CD14-positive monocyte (primary cell): ENCODE results near the gene DGKH. TPM values are rescaled to one million over a fixed set of nuclear protein-coding genes. Genes with fewer than 3 reads are reported as not detected.

Experiments used
- DNase-seq, 3 donors: peaks; one replicate each; pipeline ENCODE4 v3.0.0-alpha.2; 2011 to 2022
- H2AFZ ChIP-seq: 2 replicates; pipeline ENCODE4 v1.6.0; 2012; ENCODE audit warnings: mild to moderate bottlenecking, low read depth, low read length, inconsistent platforms; ENCODE audit not compliant: insufficient read depth, poor library complexity, severe bottlenecking
- H3K27ac ChIP-seq, 2 donors: 1 replicate in 1 of 2; 2 replicates in 1 of 2; pipeline ENCODE4 v1.5.1; 2012 to 2013; ENCODE audit warnings: low read length in 2 of 2, control low read depth in 1 of 2, inconsistent platforms in 1 of 2, low read depth in 1 of 2, mild to moderate bottlenecking in 1 of 2
- H3K27me3 ChIP-seq, 2 donors: one replicate each; pipeline versions ENCODE4 v1.6.0 to v1.6.1; 2011 to 2013; ENCODE audit warnings: low read length in 2 of 2; ENCODE audit not compliant: control insufficient read depth in 2 of 2, insufficient read depth in 2 of 2
- H3K36me3 ChIP-seq, 2 donors: replicated peaks in 1 of 2; 1 replicate in 1 of 2; 2 replicates in 1 of 2; pipeline versions ENCODE4 v1.5.1 to v1.6.1; 2012 to 2013; ENCODE audit warnings: low read length in 2 of 2, control low read depth in 1 of 2, inconsistent platforms in 1 of 2, mild to moderate bottlenecking in 1 of 2; ENCODE audit not compliant: insufficient read depth in 2 of 2, control insufficient read depth in 1 of 2
- H3K4me1 ChIP-seq, 2 donors: 1 replicate in 1 of 2; 2 replicates in 1 of 2; pipeline versions ENCODE4 v1.5.1 to v1.6.1; 2012 to 2013; ENCODE audit warnings: low read length in 2 of 2, control low read depth in 1 of 2, inconsistent platforms in 1 of 2, mild to moderate bottlenecking in 1 of 2, moderate library complexity in 1 of 2; ENCODE audit not compliant: insufficient read depth in 2 of 2, control insufficient read depth in 1 of 2
- H3K4me2 ChIP-seq: replicated peaks from 2 replicates; pipeline ENCODE3; 2012; ENCODE audit warnings: low read length, moderate library complexity, mild to moderate bottlenecking; ENCODE audit not compliant: poor library complexity, severe bottlenecking; ENCODE audit errors: extremely low read depth
- H3K4me3 ChIP-seq, 3 experiments: fragments of 200-600 bp in 1 of 3; sonication (generic) in 1 of 3; replicated peaks in 1 of 3; 1 replicate in 2 of 3; 2 replicates in 1 of 3; pipeline ENCODE4 v1.5.1; 2011 to 2013; ENCODE audit warnings: low read length in 3 of 3, mild to moderate bottlenecking in 3 of 3, control low read depth in 2 of 3, low read depth in 2 of 3, inconsistent platforms in 1 of 3, moderate library complexity in 1 of 3
- H3K79me2 ChIP-seq: 2 replicates; pipeline ENCODE4 v1.6.0; 2012; ENCODE audit warnings: mild to moderate bottlenecking, control low read depth, inconsistent platforms, low read length, moderate library complexity; ENCODE audit not compliant: insufficient read depth
- H3K9ac ChIP-seq: 2 replicates; pipeline ENCODE4 v1.6.0; 2017; ENCODE audit warnings: low read length, mild to moderate bottlenecking; ENCODE audit not compliant: insufficient read depth, poor library complexity, severe bottlenecking
- H3K9me3 ChIP-seq, 2 donors: replicated peaks in 1 of 2; 1 replicate in 1 of 2; 2 replicates in 1 of 2; pipeline versions ENCODE4 v1.5.1 to v1.6.1; 2012 to 2013; ENCODE audit warnings: low read length in 2 of 2, control low read depth in 1 of 2; ENCODE audit not compliant: control insufficient read depth in 1 of 2, insufficient read depth in 1 of 2
- H4K20me1 ChIP-seq: 2 replicates; pipeline ENCODE4 v1.6.0; 2012; ENCODE audit warnings: mild to moderate bottlenecking, low read length, control low read depth, moderate library complexity; ENCODE audit not compliant: insufficient read depth
- H3K27ac Mint-ChIP-seq, 7 donors: one replicate each; pipeline ENCODE4 v1.8.0; 2020; ENCODE audit warnings: mild to moderate bottlenecking in 7 of 7, mixed read lengths in 7 of 7, moderate library complexity in 6 of 7, inconsistent platforms in 2 of 7
- H3K27me3 Mint-ChIP-seq, 3 donors: one replicate each; pipeline ENCODE4 v1.8.0; 2021 to 2022; ENCODE audit warnings: low read depth in 3 of 3, mild to moderate bottlenecking in 3 of 3, mixed read lengths in 3 of 3, moderate library complexity in 3 of 3, inconsistent platforms in 1 of 3
- H3K36me3 Mint-ChIP-seq, 2 donors: one replicate each; pipeline ENCODE4 v1.8.0; 2020; ENCODE audit warnings: mixed read lengths in 2 of 2, inconsistent platforms in 1 of 2, mild to moderate bottlenecking in 1 of 2
- H3K4me1 Mint-ChIP-seq: one replicate; pipeline ENCODE4 v1.8.0; 2020; ENCODE audit warnings: mild to moderate bottlenecking, mixed read lengths
- H3K4me3 Mint-ChIP-seq, 2 donors: one replicate each; pipeline ENCODE4 v1.8.0; 2020; ENCODE audit warnings: mild to moderate bottlenecking in 2 of 2, mixed read lengths in 2 of 2, moderate library complexity in 1 of 2
- H3K9me3 Mint-ChIP-seq, 7 donors: one replicate each; pipeline ENCODE4 v1.8.0; 2020 to 2022; ENCODE audit warnings: mixed read lengths in 7 of 7, mild to moderate bottlenecking in 6 of 7, moderate library complexity in 6 of 7, inconsistent platforms in 2 of 7
- WGBS: methylation state at CpG from one replicate; pipeline ENCODE4 v1.1.5; 2013; ENCODE audit warnings: missing lambda C conversion rate; ENCODE audit not compliant: insufficient coverage; 5-methylcytosine and 5-hydroxymethylcytosine counted together
- intact Hi-C, 2 donors: fragments of 100-400 bp; cut with micrococcal nuclease; formaldehyde crosslinking; loops; one replicate each; pipeline versions ENCODE4 v1.15.0 to v1.15.1; 2023
- polyA plus RNA-seq, 3 donors: library from polyadenylated mRNA; depleted of rRNA in 1 of 3; unstranded in 2 of 3; stranded (reverse) in 1 of 3; fragments of 300-500 nt in 2 of 3; fragments of >200 nt in 1 of 3; fragmentation: Illumina TruSeq in 2 of 3; gene quantifications; 1 replicate in 2 of 3; 2 replicates in 1 of 3; pipeline ENCODE4 v1.2.3, GENCODE V29; 2012 to 2021
- TF ChIP-seq, protein P1 (sequence below): fragments of 200-600 bp; IDR thresholded peaks from one replicate; pipeline ENCODE4 v1.8.0; 2022; ENCODE audit warnings: antibody characterized with exemption, mild to moderate bottlenecking

The DGKH gene
- polyA plus RNA-seq, 3 donors, result 0.10 to 0.79 (median 0.15) TPM

GRCh38 chr13:42259515-42259914 is 211.1 kb downstream of the DGKH start:
- intact Hi-C loops, result no loop called here
- TF ChIP-seq, protein P1, sequence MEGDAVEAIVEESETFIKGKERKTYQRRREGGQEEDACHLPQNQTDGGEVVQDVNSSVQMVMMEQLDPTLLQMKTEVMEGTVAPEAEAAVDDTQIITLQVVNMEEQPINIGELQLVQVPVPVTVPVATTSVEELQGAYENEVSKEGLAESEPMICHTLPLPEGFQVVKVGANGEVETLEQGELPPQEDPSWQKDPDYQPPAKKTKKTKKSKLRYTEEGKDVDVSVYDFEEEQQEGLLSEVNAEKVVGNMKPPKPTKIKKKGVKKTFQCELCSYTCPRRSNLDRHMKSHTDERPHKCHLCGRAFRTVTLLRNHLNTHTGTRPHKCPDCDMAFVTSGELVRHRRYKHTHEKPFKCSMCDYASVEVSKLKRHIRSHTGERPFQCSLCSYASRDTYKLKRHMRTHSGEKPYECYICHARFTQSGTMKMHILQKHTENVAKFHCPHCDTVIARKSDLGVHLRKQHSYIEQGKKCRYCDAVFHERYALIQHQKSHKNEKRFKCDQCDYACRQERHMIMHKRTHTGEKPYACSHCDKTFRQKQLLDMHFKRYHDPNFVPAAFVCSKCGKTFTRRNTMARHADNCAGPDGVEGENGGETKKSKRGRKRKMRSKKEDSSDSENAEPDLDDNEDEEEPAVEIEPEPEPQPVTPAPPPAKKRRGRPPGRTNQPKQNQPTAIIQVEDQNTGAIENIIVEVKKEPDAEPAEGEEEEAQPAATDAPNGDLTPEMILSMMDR, result no peak
- H3K4me3 Mint-ChIP-seq, result no peak overlapping the region
- Histone ChIP-seq H3K4me1 (no peaks in the 10 kb centered on the region), H3K79me2 (no peaks in the 10 kb centered on the region), H3K36me3 (no peaks in the 10 kb centered on the region), H3K27ac (no peak overlapping the region), H3K9me3 (no peaks in the 10 kb centered on the region), H3K4me3 (no peak overlapping the region), H3K9ac (no peak overlapping the region), H2AFZ (no peak overlapping the region), H4K20me1 (no peaks in the 10 kb centered on the region), H3K4me2 (no peak overlapping the region), H3K27me3 (no peaks in the 10 kb centered on the region)
- H3K36me3 Mint-ChIP-seq, result no peaks in the 10 kb centered on the region
- H3K27me3 Mint-ChIP-seq, result peaks cover 0 to 2% (median 2%) of the 10 kb centered on the region in 3 donors
- H3K4me1 Mint-ChIP-seq, result no peaks in the 10 kb centered on the region
- peaks cover 0 to 6% (median 1%) of the 10 kb centered on the region in 7 donors for H3K9me3 Mint-ChIP-seq
- H3K27ac Mint-ChIP-seq, result no peak overlapping the region
- WGBS, result 94% methylated on average over 3 of the region's 4 CpGs
- no peak for DNase-seq

- Histone ChIP-seq H3K4me1 (no peaks in the 10 kb centered on the region), H3K4me3 (no peak overlapping the region), H3K79me2 (no peaks in the 10 kb centered on the region), H2AFZ (no peak overlapping the region), H3K27ac (no peak overlapping the region), H4K20me1 (no peaks in the 10 kb centered on the region), H3K27me3 (no peaks in the 10 kb centered on the region), H3K36me3 (no peaks in the 10 kb centered on the region), H3K9me3 (no peaks in the 10 kb centered on the region), H3K4me2 (no peak overlapping the region), H3K9ac (no peak overlapping the region)
- intact Hi-C loops, result no loop called here
- Mint-ChIP-seq H3K27me3 (peaks cover 0 to 2% (median 2%) of the 10 kb centered on the region in 3 donors), H3K4me1 (no peaks in the 10 kb centered on the region), H3K36me3 (no peaks in the 10 kb centered on the region), H3K27ac (no peak overlapping the region), H3K4me3 (no peak overlapping the region), H3K9me3 (peaks cover 0 to 6% (median 1%) of the 10 kb centered on the region in 7 donors)
- DNase-seq, result no peak
- TF ChIP-seq, protein P1, result no peak
- WGBS, result 100% methylated on average over 2 of the region's 8 CpGs
These were observed 212.6 kb downstream of the DGKH start for GRCh38 chr13:42260903-42261654.
